Activated naive CD4-positive, alpha-beta T cell treated with anti-CD3 and anti-CD28 coated beads for 36 hours (primary cell): Measurements from ENCODE around the gene PSMB4. TPM values are rescaled to one million over a fixed set of nuclear protein-coding genes. Genes with fewer than 3 reads are reported as not detected.
A peak's percentile ranks its signal among the peaks of the same experiment; 100 is the strongest.
"Not testable (repeated sequence)": the region's sequence is repeated elsewhere in the genome, so short reads cannot be mapped to it uniquely, and the experiment has no call there.

Experiments used
- CTCF ChIA-PET: fragments of 350-600 bp; sonication (Branson Sonifier 250); formaldehyde crosslinking; loops from one replicate; lab custom pipeline; 2021; ENCODE audit warnings: antibody characterized with exemption; lab: Charles Lee
- DNase-seq: peaks from one replicate; pipeline ENCODE4 v3.0.0-alpha.2; 2020
- H3K27ac Mint-ChIP-seq: one replicate; pipeline ENCODE4 v1.8.0; 2021; ENCODE audit warnings: mild to moderate bottlenecking, mixed read lengths
- H3K27me3 Mint-ChIP-seq: one replicate; pipeline ENCODE4 v1.8.0; 2021; ENCODE audit warnings: low read depth, mixed read lengths
- H3K36me3 Mint-ChIP-seq: one replicate; pipeline ENCODE4 v1.8.0; 2021; ENCODE audit warnings: low read depth, mixed read lengths
- H3K4me1 Mint-ChIP-seq: one replicate; pipeline ENCODE4 v1.8.0; 2021; ENCODE audit warnings: low read depth, mixed read lengths
- H3K4me3 Mint-ChIP-seq: one replicate; pipeline ENCODE4 v1.8.0; 2021; ENCODE audit warnings: mild to moderate bottlenecking, moderate library complexity, mixed read lengths
- H3K9me3 Mint-ChIP-seq: one replicate; pipeline ENCODE4 v1.8.0; 2021; ENCODE audit warnings: mixed read lengths
- intact Hi-C: fragments of 100-400 bp; cut with micrococcal nuclease; formaldehyde crosslinking; loops from one replicate; pipeline ENCODE4 v1.15.1; 2023
- total RNA-seq, 2 experiments: library from RNA; stranded (reverse); gene quantifications; one replicate each; pipeline ENCODE4 v1.2.3, GENCODE V29; 2021

Gene PSMB4
- total RNA-seq, 2 experiments from 2014 or later, result 394 to 398 TPM

- H3K27ac Mint-ChIP-seq, H3K4me3 Mint-ChIP-seq, H3K27me3 Mint-ChIP-seq, intact Hi-C loops, H3K9me3 Mint-ChIP-seq, DNase-seq: not testable (repeated sequence)
- H3K4me1 Mint-ChIP-seq, result peaks cover 14% of the 10 kb centered on the region
- H3K36me3 Mint-ChIP-seq, result peaks cover 19% of the 10 kb centered on the region
- CTCF ChIA-PET, result interaction anchor here (0.9 to 1.4 kb wide), 2 partner anchors 55 to 92 kb away, joined by 3 to 4 read pairs; no protein-coding TSS in a partner anchor
These were observed 3.1 kb upstream of the PSMB4 start for GRCh38 chr1:151396265-151396664.

GRCh38 chr1:151401125-151401788 is 1.9 kb downstream of the PSMB4 start:
- peaks cover 26% of the 10 kb centered on the region for H3K4me1 Mint-ChIP-seq
- CTCF ChIA-PET, result interaction anchor here (1.2 kb wide), 1 partner anchor 56 kb away, joined by 3 read pairs; no protein-coding TSS in a partner anchor
- intact Hi-C loops, result no loop called here
- no peaks in the 10 kb centered on the region for H3K9me3 Mint-ChIP-seq
- no peaks in the 10 kb centered on the region for H3K27me3 Mint-ChIP-seq
- DNase-seq, result no peak
- peak overlapping the region; percentile 84 for H3K4me3 Mint-ChIP-seq
- H3K36me3 Mint-ChIP-seq, result peaks cover 45% of the 10 kb centered on the region
- peak overlapping the region; percentile 94 for H3K27ac Mint-ChIP-seq

GRCh38 chr1:151401860-151402259 is 2.5 kb downstream of the PSMB4 start:
- H3K9me3 Mint-ChIP-seq, result no peaks in the 10 kb centered on the region
- DNase-seq, result no peak
- peak overlapping the region; percentile 19 for H3K4me3 Mint-ChIP-seq
- peaks cover 26% of the 10 kb centered on the region for H3K4me1 Mint-ChIP-seq
- intact Hi-C loops, result no loop called here
- CTCF ChIA-PET, result interaction anchor here (0.6 to 0.7 kb wide), 2 partner anchors 16 to 1277 kb away, joined by 3 read pairs; no protein-coding TSS in a partner anchor
- no peaks in the 10 kb centered on the region for H3K27me3 Mint-ChIP-seq
- H3K36me3 Mint-ChIP-seq, result peaks cover 48% of the 10 kb centered on the region
- H3K27ac Mint-ChIP-seq, result peak overlapping the region; percentile 94

GRCh38 chr1:151402764-151403163 is 3.4 kb downstream of the PSMB4 start:
- Mint-ChIP-seq H3K4me3 (no peak overlapping the region), H3K27ac (peak overlapping the region; percentile 68), H3K4me1 (peaks cover 26% of the 10 kb centered on the region), H3K9me3 (no peaks in the 10 kb centered on the region), H3K36me3 (peaks cover 50% of the 10 kb centered on the region), H3K27me3 (no peaks in the 10 kb centered on the region)
- DNase-seq, result no peak
- intact Hi-C loops, result no loop called here
- CTCF ChIA-PET, result interaction anchor here (0.9 kb wide), 1 partner anchor 12 kb away, joined by 3 read pairs; no protein-coding TSS in a partner anchor

GRCh38 chr1:151403612-151404011 is 4.2 kb downstream of the PSMB4 start:
- H3K4me1 Mint-ChIP-seq, result peaks cover 26% of the 10 kb centered on the region
- H3K27ac Mint-ChIP-seq, result peak overlapping the region; percentile 54
- no peaks in the 10 kb centered on the region for H3K27me3 Mint-ChIP-seq
- DNase-seq, result no peak
- H3K9me3 Mint-ChIP-seq, result no peaks in the 10 kb centered on the region
- intact Hi-C loops, result no loop called here
- H3K36me3 Mint-ChIP-seq, result peaks cover 50% of the 10 kb centered on the region
- H3K4me3 Mint-ChIP-seq, result no peak overlapping the region
- CTCF ChIA-PET, result interaction anchor here (1.2 to 1.4 kb wide), 2 partner anchors 10 to 122 kb away, joined by 3 to 4 read pairs; no protein-coding TSS in a partner anchor

- no peak overlapping the region for H3K4me3 Mint-ChIP-seq
- intact Hi-C loops, result no loop called here
These were observed 6.0 kb downstream of the PSMB4 start for GRCh38 chr1:151405187-151405951.

GRCh38 chr1:151406176-151406575 is 6.8 kb downstream of the PSMB4 start:
- Mint-ChIP-seq H3K27ac (no peak overlapping the region), H3K4me3 (no peak overlapping the region), H3K36me3 (peaks cover 39% of the 10 kb centered on the region), H3K27me3 (no peaks in the 10 kb centered on the region), H3K4me1 (peaks cover 13% of the 10 kb centered on the region), H3K9me3 (no peaks in the 10 kb centered on the region)
- DNase-seq, result no peak
- intact Hi-C loops, result no loop called here
- CTCF ChIA-PET, result no interaction called here

More at GRCh38 chr1:151405187-151405951, 6.0 kb downstream of the PSMB4 start:
- peaks cover 47% of the 10 kb centered on the region for H3K36me3 Mint-ChIP-seq
- H3K27me3 Mint-ChIP-seq, result no peaks in the 10 kb centered on the region
- no peak overlapping the region for H3K27ac Mint-ChIP-seq
- no peaks in the 10 kb centered on the region for H3K9me3 Mint-ChIP-seq
- CTCF ChIA-PET, result interaction anchor here (0.6 to 1.2 kb wide), 2 partner anchors 13 to 40 kb away, joined by 4 to 5 read pairs; no protein-coding TSS in a partner anchor
- no peak for DNase-seq
- peaks cover 21% of the 10 kb centered on the region for H3K4me1 Mint-ChIP-seq

GRCh38 chr1:151407304-151407703 is 7.9 kb downstream of the PSMB4 start:
- CTCF ChIA-PET, result interaction anchor here (0.6 kb wide), 1 partner anchor 10 kb away, joined by 3 read pairs; no protein-coding TSS in a partner anchor
- Mint-ChIP-seq H3K27ac (no peak overlapping the region), H3K36me3 (peaks cover 32% of the 10 kb centered on the region)

GRCh38 chr1:151408891-151409290 is 9.5 kb downstream of the PSMB4 start:
- CTCF ChIA-PET, result no interaction called here
- Mint-ChIP-seq H3K4me1 (peaks cover under 1% of the 10 kb centered on the region), H3K27ac (peak overlapping the region; percentile 25), H3K27me3 (no peaks in the 10 kb centered on the region), H3K4me3 (no peak overlapping the region), H3K36me3 (peaks cover 28% of the 10 kb centered on the region), H3K9me3 (no peaks in the 10 kb centered on the region)
- intact Hi-C loops, result no loop called here
- no peak for DNase-seq

More at GRCh38 chr1:151407304-151407703, 7.9 kb downstream of the PSMB4 start:
- Mint-ChIP-seq H3K9me3 (no peaks in the 10 kb centered on the region), H3K27me3 (no peaks in the 10 kb centered on the region), H3K4me3 (no peak overlapping the region), H3K4me1 (peaks cover 6% of the 10 kb centered on the region)
- intact Hi-C loops, result no loop called here
- no peak for DNase-seq

GRCh38 chr1:151411884-151412283 is 12.5 kb downstream of the PSMB4 start:
- Mint-ChIP-seq H3K36me3 (peaks cover 24% of the 10 kb centered on the region), H3K4me1 (no peaks in the 10 kb centered on the region), H3K4me3 (no peak overlapping the region), H3K27me3 (no peaks in the 10 kb centered on the region), H3K9me3 (no peaks in the 10 kb centered on the region), H3K27ac (no peak overlapping the region)
- CTCF ChIA-PET, result no interaction called here
- intact Hi-C loops, result no loop called here
- no peak for DNase-seq

GRCh38 chr1:151416231-151416630 is 16.9 kb downstream of the PSMB4 start:
- Mint-ChIP-seq H3K4me1 (no peaks in the 10 kb centered on the region), H3K27ac (no peak overlapping the region), H3K36me3 (peaks cover 20% of the 10 kb centered on the region), H3K9me3 (no peaks in the 10 kb centered on the region), H3K27me3 (no peaks in the 10 kb centered on the region), H3K4me3 (no peak overlapping the region)
- no peak for DNase-seq
- intact Hi-C loops, result no loop called here
- CTCF ChIA-PET, result interaction anchor here (0.5 to 0.6 kb wide), 2 partner anchors 10 to 212 kb away, joined by 3 to 6 read pairs; no protein-coding TSS in a partner anchor

GRCh38 chr1:151418081-151418480 is 18.7 kb downstream of the PSMB4 start:
- Mint-ChIP-seq H3K4me3 (no peak overlapping the region), H3K36me3 (peaks cover 20% of the 10 kb centered on the region), H3K4me1 (no peaks in the 10 kb centered on the region), H3K27me3 (no peaks in the 10 kb centered on the region), H3K27ac (no peak overlapping the region), H3K9me3 (no peaks in the 10 kb centered on the region)
- no peak for DNase-seq
- CTCF ChIA-PET, result interaction anchor here (0.6 to 1.2 kb wide), 3 partner anchors 14 to 53 kb away, joined by 3 to 5 read pairs (median 4); no protein-coding TSS in a partner anchor
- intact Hi-C loops, result no loop called here
